Right lobe of liver (tissue), 6 donors: ENCODE results near the gene CHRNA1. TPM values are rescaled to one million over a fixed set of nuclear protein-coding genes. Genes with fewer than 3 reads are reported as not detected.

Experiments
- ATAC-seq, 4 donors: fragments of 200-7000 bp; cut with Tn5 transposase; one replicate each; pipeline ENCODE4 v1.9.1; 2020; ENCODE audit warnings: mild to moderate bottlenecking in 4 of 4, moderate library complexity in 4 of 4
- DNase-seq, 3 donors: peaks; one replicate each; pipeline ENCODE4 v3.0.0-alpha.2; 2020
- H3K27ac ChIP-seq, 3 donors: fragments of 200-600 bp; one replicate each; pipeline ENCODE4 v1.8.0; 2022
- H3K27me3 ChIP-seq, 2 donors: fragments of 200-600 bp; one replicate each; pipeline ENCODE4 v1.8.0; 2022
- H3K36me3 ChIP-seq, 4 donors: fragments of 200-600 bp; sonication (generic) in 1 of 4; one replicate each; pipeline versions ENCODE4 v1.5.1 to v1.8.0; 2017 to 2022; ENCODE audit warnings: control low read depth in 1 of 4
- H3K4me1 ChIP-seq, 4 donors: fragments of 200-600 bp; sonication (generic) in 1 of 4; one replicate each; pipeline versions ENCODE4 v1.5.1 to v1.8.0; 2017 to 2022; ENCODE audit warnings: control low read depth in 1 of 4
- H3K4me3 ChIP-seq, 3 donors: fragments of 200-600 bp; one replicate each; pipeline ENCODE4 v1.8.0; 2022
- H3K9me3 ChIP-seq, 4 donors: fragments of 200-600 bp; sonication (generic) in 1 of 4; one replicate each; pipeline versions ENCODE4 v1.5.1 to v1.8.0; 2017 to 2022; ENCODE audit warnings: control low read depth in 1 of 4
- CTCF ChIP-seq, 4 donors: fragments of 200-600 bp in 3 of 4; fragments of 450-650 bp in 1 of 4; IDR thresholded peaks; one replicate each; pipeline versions ENCODE4 v1.5.1 to v1.8.0; 2016 to 2022; ENCODE audit warnings: antibody characterized with exemption in 4 of 4, mild to moderate bottlenecking in 2 of 4
- POLR2A ChIP-seq: fragments of 450-650 bp; IDR thresholded peaks from one replicate; pipeline ENCODE4 v1.6.1; 2017; ENCODE audit warnings: antibody characterized with exemption, mild to moderate bottlenecking
- WGBS: methylation state at CpG from one replicate; pipeline ENCODE4 v1.1.6; 2018; ENCODE audit warnings: low coverage, low lambda C conversion rate; ENCODE audit not compliant: insufficient coverage; ENCODE audit errors: missing lambda C conversion rate; 5-methylcytosine and 5-hydroxymethylcytosine counted together
- intact Hi-C, 2 donors: fragments of 100-400 bp; cut with DNase I; formaldehyde crosslinking; loops; one replicate each; pipeline versions ENCODE4 v1.11.2 to v1.14.1; 2022
- total RNA-seq, 6 experiments: library from RNA; depleted of rRNA in 2 of 6; stranded (reverse); fragments of >200 nt in 2 of 6; fragmentation: NEBNext Ultra II Directional in 3 of 6; extraction: Animal tissue kit (Norgen Biotek cat#: 25700) in 3 of 6; gene quantifications; one replicate each; pipeline versions ENCODE4 v1.1.0 to v1.2.4, GENCODE V29; 2016 to 2023
- donor health status: DM: no; HTN: yes; CAD: no.
- donor health status: DM: no; HTN: no; CAD: no.
- donor health status: DM: no; HTN: no; CAD: no.
- donor health status: DM: no; HTN: yes; CAD: no.
- donor health status: DM: no; HTN: yes; CAD: no.

The CHRNA1 gene
- total RNA-seq, 6 experiments from 2014 or later = 0.19 TPM; not detected in 5

GRCh38 chr2:174718591-174718990, 45.7 kb downstream of the CHRNA1 start:
- TF ChIP-seq CTCF (IDR thresholded peaks at IDR 0.05) = no peak
- no peak for TF ChIP-seq POLR2A
- WGBS = 56% methylated on average over 4 of the region's 4 CpGs
- H3K9me3 ChIP-seq = no peaks in the 10 kb centered on the region
- intact Hi-C loops = no loop called here
- ATAC-seq (no peak), DNase-seq (no peak)
- no peak overlapping the region for H3K27ac ChIP-seq
- H3K4me3 ChIP-seq = no peak overlapping the region
- H3K27me3 ChIP-seq = no peaks in the 10 kb centered on the region
- no peaks in the 10 kb centered on the region for H3K4me1 ChIP-seq
- no peaks in the 10 kb centered on the region for H3K36me3 ChIP-seq

GRCh38 chr2:174717916-174718315, 46.4 kb downstream of the CHRNA1 start:
- no peak for ATAC-seq
- Histone ChIP-seq H3K36me3 (no peaks in the 10 kb centered on the region), H3K9me3 (no peaks in the 10 kb centered on the region), H3K4me1 (no peaks in the 10 kb centered on the region), H3K27me3 (no peaks in the 10 kb centered on the region), H3K27ac (no peak overlapping the region), H3K4me3 (no peak overlapping the region)
- no peak for DNase-seq
- WGBS = 100% methylated on average over 1 of the region's 3 CpGs
- TF ChIP-seq CTCF (IDR thresholded peaks at IDR 0.05) = no peak
- no peak for TF ChIP-seq POLR2A
- intact Hi-C loops = no loop called here

- Histone ChIP-seq H3K27me3 (no peaks in the 10 kb centered on the region), H3K4me3 (no peak overlapping the region), H3K4me1 (no peaks in the 10 kb centered on the region), H3K27ac (no peak overlapping the region), H3K9me3 (no peaks in the 10 kb centered on the region), H3K36me3 (no peaks in the 10 kb centered on the region)
- ATAC-seq (no peak), DNase-seq (no peak)
- intact Hi-C loops = no loop called here
- WGBS = 63% methylated on average over 6 of the region's 6 CpGs
- no peak for TF ChIP-seq POLR2A
- no peak for TF ChIP-seq CTCF (IDR thresholded peaks at IDR 0.05)
Observed at GRCh38 chr2:174717273-174717672, 47.0 kb downstream of the CHRNA1 start.

- intact Hi-C loops = no loop called here
- no peak overlapping the region for H3K4me3 ChIP-seq
- DNase-seq (no peak), ATAC-seq (no peak)
- WGBS = 13% methylated on average over 1 of the region's 3 CpGs
- no peaks in the 10 kb centered on the region for H3K36me3 ChIP-seq
- no peaks in the 10 kb centered on the region for H3K9me3 ChIP-seq
- H3K4me1 ChIP-seq = no peaks in the 10 kb centered on the region
- no peak overlapping the region for H3K27ac ChIP-seq
- TF ChIP-seq POLR2A (no peak), CTCF (IDR thresholded peaks at IDR 0.05) (no peak)
- H3K27me3 ChIP-seq = no peaks in the 10 kb centered on the region
Observed at GRCh38 chr2:174716785-174717184, 47.5 kb downstream of the CHRNA1 start.

- TF ChIP-seq POLR2A (no peak), CTCF (IDR thresholded peaks at IDR 0.05) (no peak)
- Histone ChIP-seq H3K27me3 (no peaks in the 10 kb centered on the region), H3K4me1 (no peaks in the 10 kb centered on the region), H3K4me3 (no peak overlapping the region), H3K36me3 (no peaks in the 10 kb centered on the region), H3K27ac (no peak overlapping the region), H3K9me3 (no peaks in the 10 kb centered on the region)
- intact Hi-C loops = no loop called here
- ATAC-seq (no peak), DNase-seq (no peak)
- 100% methylated on average over 2 of the region's 2 CpGs for WGBS
Observed at GRCh38 chr2:174713686-174714085, 50.6 kb downstream of the CHRNA1 start.
